ENCODE data around the gene TSHB. TPM values are rescaled to one million over a fixed set of nuclear protein-coding genes. Genes with fewer than 3 reads are reported as not detected.
A peak's percentile ranks its signal among the peaks of the same experiment; 100 is the strongest.

The TSHB gene
- total and polyA plus RNA-seq, 4 experiments from 2014 or later: not detected

DNA sequence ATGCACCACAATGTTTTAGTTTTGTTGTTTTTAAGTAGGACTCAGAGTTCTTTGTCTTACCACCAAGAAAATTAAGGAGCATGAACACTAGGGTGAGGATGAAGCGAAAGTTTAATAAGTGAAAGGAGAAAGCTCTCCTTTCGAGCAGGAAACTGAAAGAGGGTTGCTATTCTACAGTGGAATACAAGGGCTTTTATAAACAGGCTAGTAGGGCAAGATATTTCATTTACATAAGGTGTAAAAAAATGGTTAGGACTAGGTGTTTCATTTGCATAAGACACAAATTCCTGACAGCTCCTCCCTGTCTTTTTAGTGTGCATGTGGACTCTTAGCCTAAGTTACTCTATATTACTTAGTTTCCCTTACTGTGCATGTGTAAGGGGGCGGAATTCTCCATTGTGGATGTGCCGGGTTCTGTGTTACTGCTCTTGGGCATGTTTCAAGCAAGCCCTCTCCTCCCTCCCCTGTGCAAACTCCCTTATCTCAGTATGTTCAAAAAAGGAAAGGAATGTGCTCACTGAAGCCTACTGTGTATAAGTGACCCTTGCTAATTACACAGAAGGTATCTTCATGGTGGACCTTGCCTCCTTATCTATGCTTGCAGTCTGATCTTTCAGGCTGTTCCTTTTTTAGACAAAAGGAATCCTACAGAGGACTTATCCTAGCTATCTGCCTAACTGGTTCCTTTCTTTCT is 7.3 kb downstream of the TSHB start:
- Mint-ChIP-seq H3K9me3 (peaks cover 0 to under 1% (median 0%) of the 10 kb centered on the region in 8 donors), H3K4me1 (no peaks in the 10 kb centered on the region), H3K27me3 (peaks cover 0 to 2% of the 10 kb centered on the region in 2 donors), H3K27ac (no peak overlapping the region), H3K4me3 (no peak overlapping the region), H3K36me3 (peaks cover 0 to 12% of the 10 kb centered on the region in 2 donors)
- CTCF ChIA-PET (ENCODE audit: partially characterized antibody): interaction anchor here (4.1 to 6.8 kb wide), 2 partner anchors 16 kb away, joined by 20 to 49 read pairs; no protein-coding TSS in a partner anchor
- Histone ChIP-seq H3K27ac (ENCODE audit: low read depth, low read length) (no peak overlapping the region), H3K9me3 (ENCODE audit: control insufficient read depth in 1 of 2, low read length in 2 of 2) (no peaks in the 10 kb centered on the region), H3K36me3 (ENCODE audit: insufficient read depth, low read length) (no peaks in the 10 kb centered on the region), H3K27me3 (ENCODE audit: insufficient read depth, low read length) (no peaks in the 10 kb centered on the region), H3K4me1 (ENCODE audit: insufficient read depth, low read length) (no peaks in the 10 kb centered on the region), H3K4me3 (ENCODE audit: low read length in 2 of 2) (no peak overlapping the region)
- no peak for DNase-seq
- POLR2A ChIA-PET (ENCODE audit: partially characterized antibody): no interaction called here
- intact Hi-C loops (cut with micrococcal nuclease): no loop called here

DNA sequence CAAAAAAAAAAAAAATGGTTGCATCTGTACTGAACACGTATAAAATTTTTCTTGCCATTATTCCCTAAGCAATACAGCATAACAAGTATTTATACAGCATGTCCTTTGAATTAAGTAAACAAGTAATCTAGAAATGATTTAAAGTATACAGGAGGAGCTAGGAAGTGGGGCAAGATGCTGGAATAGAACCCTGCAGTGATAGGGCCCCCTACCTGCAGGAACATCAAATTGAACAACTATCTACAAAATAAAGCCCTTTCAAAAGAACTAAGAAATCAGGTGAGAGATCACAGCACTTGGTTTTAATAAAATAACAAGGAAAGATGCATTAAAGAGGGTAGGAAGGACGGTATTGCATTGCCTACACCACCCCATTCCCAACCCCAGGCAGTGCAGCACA is 10.9 kb downstream of the TSHB start:
- DNase-seq: no peak
- no peaks in the 10 kb centered on the region for H3K36me3 ChIP-seq (ENCODE audit: insufficient read depth, low read length)
- H3K27ac ChIP-seq (ENCODE audit: low read depth, low read length): no peak overlapping the region
- Mint-ChIP-seq H3K36me3 (peaks cover 16 to 33% of the 10 kb centered on the region in 2 donors), H3K27ac (no peak overlapping the region), H3K27me3 (no peaks in the 10 kb centered on the region), H3K4me1 (no peaks in the 10 kb centered on the region), H3K9me3 (peaks cover 0 to 9% (median 2%) of the 10 kb centered on the region in 8 donors), H3K4me3 (no peak overlapping the region)
- CTCF ChIA-PET (ENCODE audit: partially characterized antibody): interaction anchor here (6.8 kb wide), 1 partner anchor 12 kb away, joined by 49 read pairs; no protein-coding TSS in a partner anchor
- no peaks in the 10 kb centered on the region for H3K4me1 ChIP-seq (ENCODE audit: insufficient read depth, low read length)
- H3K9me3 ChIP-seq (ENCODE audit: control insufficient read depth in 1 of 2, low read length in 2 of 2): no peaks in the 10 kb centered on the region
- POLR2A ChIA-PET (ENCODE audit: partially characterized antibody): no interaction called here
- H3K27me3 ChIP-seq (ENCODE audit: insufficient read depth, low read length): no peaks in the 10 kb centered on the region
- no peak overlapping the region for H3K4me3 ChIP-seq (ENCODE audit: low read length in 2 of 2)
- intact Hi-C loops (cut with micrococcal nuclease): no loop called here

DNA sequence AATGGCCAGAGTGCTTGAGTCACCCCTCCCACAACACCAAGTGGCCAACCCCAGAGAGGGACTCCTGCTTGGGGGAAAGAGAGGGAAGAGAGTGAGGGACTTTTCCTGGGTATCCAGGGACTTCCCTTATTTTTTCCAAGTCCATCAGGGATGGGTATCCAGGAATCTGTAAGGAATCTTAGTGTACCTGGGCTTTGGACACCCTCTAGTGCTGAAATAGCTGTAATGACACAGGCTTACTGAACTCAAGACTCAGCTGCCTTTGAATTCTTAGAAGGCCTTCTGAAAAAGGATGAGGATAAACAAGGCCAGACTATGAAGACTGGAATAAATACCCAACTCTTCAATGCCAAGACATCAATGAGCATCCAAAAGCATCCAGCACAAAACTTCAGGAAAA is 12.0 kb downstream of the TSHB start:
- ChIA-PET CTCF (ENCODE audit: partially characterized antibody) (interaction anchor here (6.8 kb wide), 1 partner anchor 11 kb away, joined by 49 read pairs; no protein-coding TSS in a partner anchor), POLR2A (ENCODE audit: partially characterized antibody) (no interaction called here)
- peaks cover 16 to 39% of the 10 kb centered on the region in 2 donors for H3K36me3 Mint-ChIP-seq
- Histone ChIP-seq H3K27me3 (ENCODE audit: insufficient read depth, low read length) (no peaks in the 10 kb centered on the region), H3K27ac (ENCODE audit: low read depth, low read length) (no peak overlapping the region), H3K4me1 (ENCODE audit: insufficient read depth, low read length) (no peaks in the 10 kb centered on the region), H3K36me3 (ENCODE audit: insufficient read depth, low read length) (no peaks in the 10 kb centered on the region), H3K9me3 (ENCODE audit: control insufficient read depth in 1 of 2, low read length in 2 of 2) (no peaks in the 10 kb centered on the region), H3K4me3 (ENCODE audit: low read length in 2 of 2) (no peak overlapping the region)
- peaks cover 0 to 9% (median 4%) of the 10 kb centered on the region in 8 donors for H3K9me3 Mint-ChIP-seq
- DNase-seq: no peak
- H3K4me3 Mint-ChIP-seq: no peak overlapping the region
- H3K4me1 Mint-ChIP-seq: no peaks in the 10 kb centered on the region
- H3K27me3 Mint-ChIP-seq: no peaks in the 10 kb centered on the region
- H3K27ac Mint-ChIP-seq: no peak overlapping the region
- intact Hi-C loops (cut with micrococcal nuclease): no loop called here

DNA sequence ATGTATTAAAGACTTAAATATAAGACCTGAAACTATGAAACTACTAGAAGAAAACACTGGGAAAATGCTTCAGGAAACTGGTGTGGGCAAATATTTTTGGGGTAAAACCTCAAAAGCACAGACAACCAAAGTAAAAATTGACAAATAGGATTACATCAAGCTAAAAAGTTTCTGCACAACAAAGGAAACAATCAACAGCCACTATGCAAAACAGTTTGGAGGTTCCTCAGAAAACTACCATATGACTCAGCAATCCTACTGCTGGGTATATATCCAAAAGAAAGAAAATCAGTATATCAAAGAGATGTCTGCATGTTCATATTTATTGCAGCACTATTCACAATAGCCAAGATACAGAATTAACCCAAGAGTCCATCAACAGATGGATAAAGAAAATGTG is 17.1 kb downstream of the TSHB start:
- DNase-seq: no peak
- H3K9me3 Mint-ChIP-seq: peaks cover 0 to 9% (median 4%) of the 10 kb centered on the region in 8 donors
- peaks cover 0 to 4% (median 2%) of the 10 kb centered on the region in 4 donors for H3K4me1 Mint-ChIP-seq
- no peaks in the 10 kb centered on the region for H3K36me3 ChIP-seq (ENCODE audit: insufficient read depth, low read length)
- no peaks in the 10 kb centered on the region for H3K4me1 ChIP-seq (ENCODE audit: insufficient read depth, low read length)
- no peak overlapping the region for H3K27ac Mint-ChIP-seq
- H3K4me3 ChIP-seq (ENCODE audit: low read length in 2 of 2): no peak overlapping the region
- no peaks in the 10 kb centered on the region for H3K27me3 ChIP-seq (ENCODE audit: insufficient read depth, low read length)
- CTCF ChIA-PET (ENCODE audit: partially characterized antibody): interaction anchor here (1.3 kb wide), 1 partner anchor 8 kb away, joined by 3 read pairs; no protein-coding TSS in a partner anchor
- POLR2A ChIA-PET (ENCODE audit: partially characterized antibody): no interaction called here
- no peaks in the 10 kb centered on the region for H3K9me3 ChIP-seq (ENCODE audit: control insufficient read depth in 1 of 2, low read length in 2 of 2)
- H3K36me3 Mint-ChIP-seq: peaks cover 22 to 29% of the 10 kb centered on the region in 2 donors
- H3K4me3 Mint-ChIP-seq: no peak overlapping the region
- no peaks in the 10 kb centered on the region for H3K27me3 Mint-ChIP-seq
- no peak overlapping the region for H3K27ac ChIP-seq (ENCODE audit: low read depth, low read length)
- intact Hi-C loops (cut with micrococcal nuclease): no loop called here

DNA sequence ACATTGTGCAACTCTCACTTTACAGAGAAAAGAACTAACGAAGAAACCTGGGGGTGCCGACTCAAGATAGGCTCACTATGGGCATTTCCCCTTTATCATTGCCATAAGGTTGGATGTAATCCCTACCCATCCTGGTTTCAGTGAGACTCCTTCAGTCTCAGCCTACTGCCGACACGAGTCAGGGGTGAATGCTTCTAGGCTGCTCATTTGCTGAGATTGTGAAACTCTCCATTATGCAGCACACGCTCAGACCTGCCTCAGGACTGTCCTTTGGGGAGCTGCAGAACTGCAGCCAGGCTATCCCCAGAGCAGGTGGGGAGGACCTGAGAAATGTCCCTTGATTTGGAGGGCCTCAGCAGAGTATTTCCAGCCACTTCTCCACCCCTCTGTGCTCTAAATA is 22.2 kb downstream of the TSHB start:
- H3K27ac Mint-ChIP-seq: no peak overlapping the region
- intact Hi-C loops (cut with micrococcal nuclease): loop anchor here (1.0 kb wide), 3 partner anchors 10 to 706 kb away; no protein-coding TSS in a partner anchor
- CTCF ChIA-PET (ENCODE audit: partially characterized antibody): interaction anchor here (0.7 to 6.0 kb wide), 18 partner anchors 11 to 1214 kb away, joined by 3 to 49 read pairs (median 12); partner anchors contain the start of gene TSPAN2
- Histone ChIP-seq H3K27me3 (ENCODE audit: insufficient read depth, low read length) (no peaks in the 10 kb centered on the region), H3K4me1 (ENCODE audit: insufficient read depth, low read length) (peaks cover 5% of the 10 kb centered on the region), H3K9me3 (ENCODE audit: control insufficient read depth in 1 of 2, low read length in 2 of 2) (no peaks in the 10 kb centered on the region), H3K36me3 (ENCODE audit: insufficient read depth, low read length) (no peaks in the 10 kb centered on the region), H3K4me3 (ENCODE audit: low read length in 2 of 2) (no peak overlapping the region), H3K27ac (ENCODE audit: low read depth, low read length) (no peak overlapping the region)
- peaks cover 0 to 5% (median 2%) of the 10 kb centered on the region in 4 donors for H3K4me1 Mint-ChIP-seq
- no peak overlapping the region for H3K4me3 Mint-ChIP-seq
- H3K9me3 Mint-ChIP-seq: no peaks in the 10 kb centered on the region
- peaks cover 0 to 7% of the 10 kb centered on the region in 2 donors for H3K36me3 Mint-ChIP-seq
- POLR2A ChIA-PET (ENCODE audit: partially characterized antibody): no interaction called here
- no peak for DNase-seq
- H3K27me3 Mint-ChIP-seq: no peaks in the 10 kb centered on the region

DNA sequence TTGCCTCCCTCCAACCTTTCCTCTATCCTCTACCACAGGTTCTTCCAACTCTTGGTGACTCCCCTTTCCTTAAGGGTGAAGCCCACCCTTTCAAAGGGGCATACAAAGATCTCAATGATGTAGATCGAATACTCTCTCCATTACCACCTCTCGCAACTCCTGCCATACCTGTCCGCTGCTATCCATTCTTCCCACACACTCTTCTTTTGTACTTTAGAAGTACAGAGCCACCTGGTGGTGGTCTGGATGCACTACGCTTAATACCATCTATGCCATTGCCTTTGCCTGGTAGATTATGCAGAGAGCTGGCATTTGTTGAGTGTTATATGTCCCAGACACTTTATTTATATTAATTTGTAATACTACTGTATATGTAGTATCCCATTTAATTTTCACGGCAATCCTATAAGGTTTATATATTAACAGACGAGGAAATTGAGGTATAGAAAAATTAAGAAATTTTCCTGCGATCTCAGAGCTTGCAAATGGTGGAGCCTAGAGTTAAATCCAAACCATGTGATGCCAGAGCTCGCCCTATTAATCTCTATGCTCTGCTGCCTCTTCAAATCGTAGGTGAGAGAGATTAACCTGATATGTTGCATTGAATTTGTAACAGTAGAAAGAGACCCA is 22.9 kb downstream of the TSHB start:
- H3K9me3 ChIP-seq (ENCODE audit: control insufficient read depth in 1 of 2, low read length in 2 of 2): no peaks in the 10 kb centered on the region
- peaks cover 0 to 4% of the 10 kb centered on the region in 2 donors for H3K36me3 Mint-ChIP-seq
- no peaks in the 10 kb centered on the region for H3K36me3 ChIP-seq (ENCODE audit: insufficient read depth, low read length)
- CTCF ChIA-PET (ENCODE audit: partially characterized antibody): interaction anchor here (0.6 to 6.0 kb wide), 33 partner anchors 8 to 1214 kb away, joined by 3 to 49 read pairs (median 5); partner anchors contain the start of gene TSPAN2
- H3K9me3 Mint-ChIP-seq: no peaks in the 10 kb centered on the region
- no peak overlapping the region for H3K4me3 ChIP-seq (ENCODE audit: low read length in 2 of 2)
- POLR2A ChIA-PET (ENCODE audit: partially characterized antibody): interaction anchor here (0.7 to 2.1 kb wide), 3 partner anchors 10 to 47 kb away, joined by 3 to 9 read pairs (median 6); partner anchors contain the start of gene TSPAN2
- no peaks in the 10 kb centered on the region for H3K27me3 ChIP-seq (ENCODE audit: insufficient read depth, low read length)
- H3K27ac ChIP-seq (ENCODE audit: low read depth, low read length): no peak overlapping the region
- intact Hi-C loops (cut with micrococcal nuclease): loop anchor here (1.0 kb wide), 3 partner anchors 10 to 706 kb away; no protein-coding TSS in a partner anchor
- no peak overlapping the region for H3K27ac Mint-ChIP-seq
- H3K4me1 ChIP-seq (ENCODE audit: insufficient read depth, low read length): peaks cover 5% of the 10 kb centered on the region
- peaks cover 0 to 5% (median 2%) of the 10 kb centered on the region in 4 donors for H3K4me1 Mint-ChIP-seq
- H3K27me3 Mint-ChIP-seq: no peaks in the 10 kb centered on the region
- H3K4me3 Mint-ChIP-seq: no peak overlapping the region
- peak; percentile 44 to 67 (median 61) for DNase-seq

DNA sequence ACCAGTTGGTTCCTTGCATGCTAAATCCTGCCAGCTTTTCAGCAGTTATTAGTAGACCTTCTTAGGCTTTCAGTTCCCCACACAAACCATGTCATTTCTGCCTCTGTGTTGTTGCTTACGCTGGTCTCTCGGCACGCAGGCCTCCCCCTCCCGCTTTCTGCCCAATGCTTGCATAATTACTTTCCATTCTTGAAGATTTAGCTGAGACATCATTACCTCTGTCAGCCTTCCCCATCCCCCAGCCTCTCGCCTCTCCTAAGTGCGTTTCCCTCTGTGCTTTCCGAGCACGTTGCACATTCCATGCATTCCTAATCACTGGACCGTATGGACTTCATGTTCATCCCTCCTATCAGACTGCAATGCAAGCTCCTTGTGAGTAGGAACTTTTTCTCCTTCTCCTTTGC is 26.8 kb downstream of the TSHB start:
- intact Hi-C loops (cut with micrococcal nuclease): no loop called here
- no peaks in the 10 kb centered on the region for H3K27me3 ChIP-seq (ENCODE audit: insufficient read depth, low read length)
- no peak overlapping the region for H3K27ac ChIP-seq (ENCODE audit: low read depth, low read length)
- Mint-ChIP-seq H3K36me3 (peaks cover 5 to 11% of the 10 kb centered on the region in 2 donors), H3K27me3 (no peaks in the 10 kb centered on the region), H3K4me3 (no peak overlapping the region), H3K4me1 (peaks cover 7 to 11% (median 10%) of the 10 kb centered on the region in 4 donors), H3K27ac (no peak overlapping the region), H3K9me3 (no peaks in the 10 kb centered on the region)
- no peaks in the 10 kb centered on the region for H3K9me3 ChIP-seq (ENCODE audit: control insufficient read depth in 1 of 2, low read length in 2 of 2)
- DNase-seq: no peak
- H3K36me3 ChIP-seq (ENCODE audit: insufficient read depth, low read length): no peaks in the 10 kb centered on the region
- ChIA-PET CTCF (ENCODE audit: partially characterized antibody) (interaction anchor here (1.0 to 2.6 kb wide), 3 partner anchors 10 to 710 kb away, joined by 4 to 9 read pairs (median 4); no protein-coding TSS in a partner anchor), POLR2A (ENCODE audit: partially characterized antibody) (interaction anchor here (2.2 kb wide), 1 partner anchor 43 kb away, joined by 9 read pairs; no protein-coding TSS in a partner anchor)
- H3K4me1 ChIP-seq (ENCODE audit: insufficient read depth, low read length): peaks cover 13% of the 10 kb centered on the region
- no peak overlapping the region for H3K4me3 ChIP-seq (ENCODE audit: low read length in 2 of 2)

All from CD4-positive, alpha-beta memory T cell (primary cell).